ENCODE results near the gene POGK.
"Not testable (repeated sequence)": the region's sequence is repeated elsewhere in the genome, so short reads cannot be mapped to it uniquely, and the experiment has no call there.

POGK gene, protein sequence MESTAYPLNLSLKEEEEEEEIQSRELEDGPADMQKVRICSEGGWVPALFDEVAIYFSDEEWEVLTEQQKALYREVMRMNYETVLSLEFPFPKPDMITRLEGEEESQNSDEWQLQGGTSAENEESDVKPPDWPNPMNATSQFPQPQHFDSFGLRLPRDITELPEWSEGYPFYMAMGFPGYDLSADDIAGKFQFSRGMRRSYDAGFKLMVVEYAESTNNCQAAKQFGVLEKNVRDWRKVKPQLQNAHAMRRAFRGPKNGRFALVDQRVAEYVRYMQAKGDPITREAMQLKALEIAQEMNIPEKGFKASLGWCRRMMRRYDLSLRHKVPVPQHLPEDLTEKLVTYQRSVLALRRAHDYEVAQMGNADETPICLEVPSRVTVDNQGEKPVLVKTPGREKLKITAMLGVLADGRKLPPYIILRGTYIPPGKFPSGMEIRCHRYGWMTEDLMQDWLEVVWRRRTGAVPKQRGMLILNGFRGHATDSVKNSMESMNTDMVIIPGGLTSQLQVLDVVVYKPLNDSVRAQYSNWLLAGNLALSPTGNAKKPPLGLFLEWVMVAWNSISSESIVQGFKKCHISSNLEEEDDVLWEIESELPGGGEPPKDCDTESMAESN

DNA sequence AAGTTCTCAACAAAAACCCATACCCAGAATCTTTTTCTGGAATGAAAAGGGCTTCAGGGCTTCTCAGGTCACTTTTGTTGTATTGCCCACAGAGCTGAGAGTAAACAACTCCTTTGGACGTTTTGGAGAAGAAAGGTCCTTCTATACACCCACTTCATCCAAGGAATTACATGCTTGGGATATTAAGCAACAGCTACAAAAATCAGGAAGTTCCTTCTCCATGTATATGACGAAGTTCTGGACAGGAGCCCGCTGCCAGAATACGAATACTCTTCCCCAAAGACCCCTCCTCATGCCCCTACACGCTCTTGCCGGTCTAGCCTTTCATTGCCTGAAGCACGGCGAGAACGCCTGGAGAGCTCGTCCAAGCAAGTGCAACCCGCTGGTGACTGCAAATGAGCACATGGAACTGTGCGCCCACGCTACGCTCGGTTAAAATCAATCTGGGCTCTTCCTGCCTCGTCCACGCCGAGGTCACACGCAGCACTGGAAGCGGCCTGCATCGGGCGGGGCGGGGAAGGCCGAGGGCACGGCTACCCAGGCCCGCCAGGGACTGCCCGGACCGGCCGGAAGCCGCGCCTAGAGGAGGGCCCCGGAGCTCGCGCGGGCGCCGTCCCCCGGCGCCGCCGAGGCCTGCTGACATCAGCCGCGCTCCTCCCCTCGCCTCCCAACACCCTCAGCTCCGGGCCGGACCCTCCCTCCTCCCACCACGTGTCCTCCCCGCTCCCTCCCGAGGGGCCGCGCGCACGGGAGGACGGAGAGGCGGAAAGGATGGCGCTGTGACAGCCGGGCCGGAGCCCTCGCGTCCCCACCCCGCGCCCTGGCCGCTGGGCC lies at the start of gene POGK:
POGK (plus strand) TSS at position 710 of the 834 bp plus-strand sequence. CDS start 1,482 bp downstream, outside the sequence.
- DNase-seq (ENCODE audit: low read depth in 2 of 2), result peak; percentile 45 to 62

GRCh38 chr1:166796620-166797236 lies 42.5 kb upstream of the POGK start:
- no peak for DNase-seq (ENCODE audit: low read depth in 2 of 2)

DNA sequence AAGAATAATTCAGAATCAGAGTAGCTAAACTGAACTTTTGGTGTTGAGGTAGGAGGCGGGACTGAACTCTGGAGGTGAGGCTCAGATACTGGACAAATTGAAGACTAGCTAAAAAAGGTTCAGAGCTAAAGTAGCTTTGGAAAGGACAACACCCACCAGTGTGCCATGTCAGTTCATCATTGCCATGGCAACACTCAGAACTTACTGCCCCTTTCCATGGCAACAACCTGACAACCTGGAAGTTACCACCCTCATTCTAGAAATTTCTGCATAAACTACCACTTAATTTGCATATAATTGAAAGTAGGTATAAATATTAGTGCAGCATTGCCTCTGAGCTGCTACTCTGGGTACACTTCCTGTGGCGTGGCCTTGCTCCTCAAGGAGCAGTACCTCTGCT lies 30.3 kb upstream of the POGK start:
- DNase-seq (ENCODE audit: low read depth in 2 of 2), result no peak

DNA sequence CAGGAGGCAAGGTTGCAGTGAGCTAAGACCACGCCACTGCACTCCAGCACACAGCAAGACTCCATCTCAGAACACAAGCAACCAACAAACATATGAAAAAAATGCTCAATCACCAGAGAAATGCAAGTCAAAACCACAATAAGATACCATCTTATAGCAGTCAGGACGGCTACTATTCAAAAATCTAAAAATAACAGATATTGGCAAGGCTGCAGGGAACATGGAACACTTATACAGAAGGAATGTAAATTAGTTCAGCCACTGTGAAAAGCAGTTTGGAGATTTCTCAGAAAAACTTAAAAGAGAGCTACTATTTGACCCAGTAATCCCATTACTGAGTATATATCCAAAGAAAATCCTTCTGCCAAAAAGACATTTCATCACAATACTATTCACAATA lies 27.6 kb upstream of the POGK start:
- DNase-seq (ENCODE audit: low read depth in 2 of 2), result no peak

DNA sequence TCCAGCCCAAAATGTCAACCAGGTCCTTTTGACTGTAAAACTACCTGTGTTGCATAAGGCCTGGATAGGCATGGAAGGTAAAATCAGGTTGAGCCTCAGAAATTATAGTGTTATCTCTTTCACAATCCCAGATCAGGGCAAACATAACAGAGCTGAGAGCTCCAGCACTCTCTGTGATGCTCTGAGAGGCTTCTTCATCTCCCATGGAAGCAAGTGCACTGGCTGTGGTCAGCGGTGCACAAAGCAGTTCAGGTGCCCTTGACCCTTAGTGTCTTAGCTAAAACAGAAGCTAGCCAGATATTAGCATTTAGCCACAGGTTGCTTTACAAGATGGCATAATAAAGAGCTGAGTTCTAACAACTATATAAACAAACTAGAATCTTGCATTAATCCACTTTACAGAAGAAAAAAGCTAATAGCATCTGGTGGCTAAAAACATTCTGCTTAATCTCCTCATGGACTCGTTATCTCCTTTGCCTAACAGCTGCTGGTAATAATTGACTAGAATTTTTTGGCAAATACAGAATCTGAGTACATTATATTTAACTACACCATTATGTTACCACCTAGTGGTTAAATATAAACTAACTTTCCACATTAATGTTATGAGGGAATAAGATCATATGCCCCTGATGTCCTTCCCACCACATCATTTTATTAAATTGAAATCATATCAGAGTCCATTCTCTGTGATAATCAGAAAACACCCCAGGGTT lies 25.6 kb upstream of the POGK start:
- DNase-seq (ENCODE audit: low read depth in 2 of 2), result no peak

DNA sequence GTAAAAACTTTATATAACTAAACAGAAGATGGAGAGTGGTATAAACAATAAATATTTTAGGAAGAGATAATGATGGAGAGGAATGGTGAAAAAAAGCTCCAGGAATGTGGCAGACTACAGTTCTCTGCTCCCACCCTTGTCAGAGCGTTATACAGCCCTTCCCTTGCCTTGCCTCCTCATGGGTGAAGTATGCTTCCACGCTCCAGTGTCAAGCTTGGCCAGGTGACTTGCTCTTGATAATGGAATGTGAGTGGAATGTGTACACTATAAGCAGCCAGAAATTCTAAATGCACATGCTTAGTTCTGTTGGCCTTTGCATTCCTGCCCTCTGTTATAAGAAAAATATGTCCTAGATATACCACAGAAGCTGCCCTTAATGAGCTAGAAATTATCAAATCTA lies 24.7 kb upstream of the POGK start:
- DNase-seq (ENCODE audit: low read depth in 2 of 2), result no peak

- DNase-seq (ENCODE audit: low read depth in 2 of 2), result no peak
These were observed 19.3 kb upstream of the POGK start for GRCh38 chr1:166819974-166820373.

- no peak for DNase-seq (ENCODE audit: low read depth in 2 of 2)
These were observed 16.9 kb upstream of the POGK start for GRCh38 chr1:166822385-166822784.

DNA sequence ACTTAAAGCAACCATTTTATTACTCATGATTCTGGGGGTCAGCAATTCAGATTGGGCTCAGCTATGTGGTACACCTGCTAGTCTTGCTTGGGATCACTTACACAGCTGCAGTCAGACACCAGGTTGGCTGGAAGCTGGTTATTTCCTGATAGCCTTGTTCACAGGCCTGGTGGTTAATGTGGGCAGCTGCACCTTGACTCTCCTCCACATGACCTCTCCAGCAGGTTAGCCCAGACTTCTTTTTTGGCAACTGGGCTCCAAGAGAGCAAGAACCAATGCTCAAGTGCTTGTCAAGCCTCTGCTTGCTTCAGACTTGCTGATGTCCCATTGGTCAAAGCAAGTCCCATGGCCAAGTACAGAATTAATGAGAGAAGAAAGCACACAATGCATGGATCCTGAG lies 11.8 kb upstream of the POGK start:
- DNase-seq (ENCODE audit: low read depth in 2 of 2), result no peak

GRCh38 chr1:166829762-166830161 lies 9.5 kb upstream of the POGK start:
- not testable (repeated sequence) for DNase-seq (ENCODE audit: low read depth in 2 of 2)

- DNase-seq (ENCODE audit: low read depth in 2 of 2), result no peak
These were observed 2.5 kb upstream of the POGK start for GRCh38 chr1:166836733-166837132.

DNA sequence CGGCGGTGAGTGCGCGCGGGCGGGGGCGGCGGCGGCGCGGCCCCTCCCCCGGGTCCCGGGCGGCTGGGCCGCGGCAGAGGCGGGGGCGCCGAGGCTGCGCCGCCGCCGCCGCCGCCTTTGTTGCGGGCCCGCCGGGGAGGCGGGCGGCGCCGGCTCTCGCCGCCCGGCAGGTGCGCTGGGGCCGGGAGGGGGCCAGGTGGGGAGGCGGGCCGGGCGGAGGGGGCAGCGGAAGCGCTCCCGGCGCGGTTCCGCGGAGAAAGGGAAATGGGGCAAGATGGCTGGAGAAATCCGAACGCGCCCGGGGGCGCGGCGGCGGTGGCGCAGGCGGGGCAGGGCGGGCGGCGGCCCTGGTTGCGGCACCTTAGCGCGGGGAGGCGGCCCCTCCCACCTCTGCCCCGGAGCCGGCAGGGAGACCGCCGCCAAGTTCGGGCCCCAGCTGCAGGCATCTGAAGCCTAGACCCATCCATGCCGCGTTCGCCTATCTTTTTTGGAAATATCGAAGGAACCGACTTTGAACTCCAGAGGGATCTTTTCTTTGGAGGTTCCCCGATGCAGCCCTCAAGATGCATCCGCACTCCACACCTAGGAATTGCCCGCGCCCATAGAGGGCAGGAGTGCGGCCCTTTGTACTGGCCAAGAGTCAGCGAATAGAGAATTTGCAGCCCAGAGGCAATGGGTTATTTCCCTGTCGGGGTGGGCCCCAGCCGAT lies 479 bp downstream of the POGK start:
- peak; percentile 13 to 26 for DNase-seq (ENCODE audit: low read depth in 2 of 2)

DNA sequence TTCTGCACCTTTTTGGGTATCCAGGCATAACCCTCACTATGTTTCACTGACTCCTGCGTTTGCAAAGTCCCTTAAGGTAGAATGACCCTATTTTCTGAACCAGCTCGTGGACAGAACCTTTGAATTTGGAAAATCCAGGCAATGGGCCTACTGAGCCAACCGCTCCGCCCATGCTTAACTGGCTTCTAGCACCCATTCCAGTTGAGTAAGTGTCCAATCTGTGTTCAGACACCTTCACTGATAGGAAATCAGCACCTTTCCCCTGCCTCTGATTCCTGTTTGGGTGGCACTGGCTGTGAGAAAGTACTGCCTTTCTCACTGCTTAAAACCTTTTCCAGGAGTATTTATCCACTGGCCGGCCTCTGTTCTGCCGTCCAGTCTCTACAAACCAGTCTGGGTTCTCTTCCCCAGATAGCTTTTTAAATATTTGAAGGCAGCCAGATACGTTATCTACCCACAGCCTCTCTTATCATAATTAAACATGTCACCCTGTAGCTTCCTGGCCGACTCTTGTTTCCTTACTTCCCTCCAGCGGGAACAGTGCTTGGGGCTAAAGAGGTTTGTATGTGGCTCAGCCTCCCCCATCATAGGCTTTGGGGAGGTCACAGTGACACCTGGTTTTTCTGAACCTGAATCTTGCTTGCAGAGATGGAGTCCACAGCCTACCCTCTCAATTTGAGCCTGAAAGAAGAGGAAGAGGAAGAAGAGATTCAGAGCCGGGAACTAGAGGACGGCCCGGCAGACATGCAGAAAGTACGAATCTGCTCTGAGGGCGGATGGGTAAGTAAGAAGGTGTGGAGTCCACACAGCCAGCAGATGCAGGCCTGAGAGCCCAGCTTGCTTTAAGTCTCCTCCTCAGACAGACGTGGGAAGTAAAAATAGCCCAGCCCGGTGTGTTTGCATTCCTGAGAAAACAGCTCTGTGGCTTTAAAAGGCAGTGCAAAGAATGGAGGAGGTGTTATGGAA lies 1.3 kb downstream of the POGK start:
- DNase-seq (ENCODE audit: low read depth in 2 of 2), result no peak

GRCh38 chr1:166843322-166843721 lies 4.0 kb downstream of the POGK start:
- no peak for DNase-seq (ENCODE audit: low read depth in 2 of 2)

GRCh38 chr1:166843769-166844596 lies 4.7 kb downstream of the POGK start:
- DNase-seq (ENCODE audit: low read depth in 2 of 2), result no peak

GRCh38 chr1:166844791-166845190 lies 5.5 kb downstream of the POGK start:
- no peak for DNase-seq (ENCODE audit: low read depth in 2 of 2)

GRCh38 chr1:166848193-166848592 lies 8.9 kb downstream of the POGK start:
- DNase-seq (ENCODE audit: low read depth in 2 of 2), result no peak

DNA sequence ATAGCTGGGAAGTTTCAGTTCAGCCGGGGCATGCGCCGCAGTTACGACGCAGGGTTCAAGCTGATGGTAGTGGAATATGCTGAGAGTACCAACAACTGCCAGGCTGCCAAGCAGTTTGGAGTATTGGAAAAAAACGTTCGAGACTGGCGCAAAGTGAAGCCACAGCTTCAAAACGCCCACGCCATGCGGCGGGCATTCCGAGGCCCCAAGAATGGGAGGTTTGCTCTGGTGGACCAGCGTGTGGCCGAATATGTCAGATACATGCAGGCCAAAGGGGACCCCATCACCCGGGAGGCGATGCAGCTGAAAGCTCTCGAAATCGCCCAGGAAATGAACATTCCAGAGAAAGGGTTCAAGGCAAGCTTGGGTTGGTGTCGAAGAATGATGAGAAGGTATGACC lies 9.9 kb downstream of the POGK start:
- no peak for DNase-seq (ENCODE audit: low read depth in 2 of 2)

- no peak for DNase-seq (ENCODE audit: low read depth in 2 of 2)
These were observed 13.6 kb downstream of the POGK start for GRCh38 chr1:166852918-166853317.
